C4-2B (cell line): ENCODE measurements around the gene FZD10.

Source experiments
- ZFX ChIP-seq: fragments of 450-650 bp; IDR thresholded peaks from 2 replicates; pipeline ENCODE4 v1.6.1; 2017
- TF ChIP-seq, protein P1 (sequence below): fragments of 450-650 bp; conservative IDR thresholded peaks from 2 replicates; pipeline ENCODE4 v1.5.1; 2017; ENCODE audit warnings: mild to moderate bottlenecking

DNA sequence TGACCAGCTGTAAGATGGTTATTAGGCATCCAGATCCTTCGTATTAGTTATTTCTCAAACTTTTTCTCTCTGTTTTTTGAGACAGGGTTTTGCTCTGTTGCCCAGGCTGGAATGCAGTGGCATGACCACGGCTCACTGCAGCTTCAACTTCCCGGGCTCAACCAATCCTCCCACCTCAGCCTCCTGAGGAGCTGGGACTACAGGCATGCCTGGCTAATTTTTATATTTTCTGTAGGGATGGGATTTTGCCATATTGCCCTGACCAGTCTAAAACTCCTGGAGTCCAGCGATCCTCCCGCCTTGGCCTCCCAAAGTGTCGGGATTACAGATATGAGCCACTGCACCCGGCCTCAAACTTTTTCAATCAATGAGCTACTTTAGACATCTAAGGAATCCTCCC lies 33.1 kb downstream of the FZD10 start:
- TF ChIP-seq, protein P1, sequence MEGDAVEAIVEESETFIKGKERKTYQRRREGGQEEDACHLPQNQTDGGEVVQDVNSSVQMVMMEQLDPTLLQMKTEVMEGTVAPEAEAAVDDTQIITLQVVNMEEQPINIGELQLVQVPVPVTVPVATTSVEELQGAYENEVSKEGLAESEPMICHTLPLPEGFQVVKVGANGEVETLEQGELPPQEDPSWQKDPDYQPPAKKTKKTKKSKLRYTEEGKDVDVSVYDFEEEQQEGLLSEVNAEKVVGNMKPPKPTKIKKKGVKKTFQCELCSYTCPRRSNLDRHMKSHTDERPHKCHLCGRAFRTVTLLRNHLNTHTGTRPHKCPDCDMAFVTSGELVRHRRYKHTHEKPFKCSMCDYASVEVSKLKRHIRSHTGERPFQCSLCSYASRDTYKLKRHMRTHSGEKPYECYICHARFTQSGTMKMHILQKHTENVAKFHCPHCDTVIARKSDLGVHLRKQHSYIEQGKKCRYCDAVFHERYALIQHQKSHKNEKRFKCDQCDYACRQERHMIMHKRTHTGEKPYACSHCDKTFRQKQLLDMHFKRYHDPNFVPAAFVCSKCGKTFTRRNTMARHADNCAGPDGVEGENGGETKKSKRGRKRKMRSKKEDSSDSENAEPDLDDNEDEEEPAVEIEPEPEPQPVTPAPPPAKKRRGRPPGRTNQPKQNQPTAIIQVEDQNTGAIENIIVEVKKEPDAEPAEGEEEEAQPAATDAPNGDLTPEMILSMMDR = no peak
- no peak for TF ChIP-seq ZFX
